ENCODE results near the gene DYRK4. TPM values are rescaled to one million over a fixed set of nuclear protein-coding genes. Genes with fewer than 3 reads are reported as not detected.

DYRK4 gene
- total RNA-seq, 1 donor from 2014 or later: 20.5 TPM

DNA sequence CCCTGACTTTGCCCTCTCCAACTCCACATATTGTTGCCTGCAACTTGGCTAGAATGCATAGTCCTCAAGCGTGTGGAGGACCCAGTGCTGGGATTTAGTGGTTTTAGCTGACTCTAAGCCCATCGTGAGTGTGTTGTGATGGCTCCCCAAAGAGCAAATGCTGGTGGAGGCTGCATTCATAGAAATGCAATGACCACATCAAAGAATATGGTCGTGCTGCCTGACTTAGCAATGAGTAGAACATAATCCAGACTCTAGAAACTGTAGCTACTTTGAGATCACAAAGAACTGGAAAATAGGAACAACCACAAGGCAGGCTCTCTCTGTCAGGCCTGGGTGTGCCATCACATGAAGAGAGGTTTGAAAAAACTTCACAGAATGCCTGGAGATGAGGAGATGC is 1.3 kb downstream of the DYRK4 start:
- H3K4me2 ChIP-seq: no peak overlapping the region
- H3K27ac ChIP-seq: no peak overlapping the region
- TF ChIP-seq, protein P1, sequence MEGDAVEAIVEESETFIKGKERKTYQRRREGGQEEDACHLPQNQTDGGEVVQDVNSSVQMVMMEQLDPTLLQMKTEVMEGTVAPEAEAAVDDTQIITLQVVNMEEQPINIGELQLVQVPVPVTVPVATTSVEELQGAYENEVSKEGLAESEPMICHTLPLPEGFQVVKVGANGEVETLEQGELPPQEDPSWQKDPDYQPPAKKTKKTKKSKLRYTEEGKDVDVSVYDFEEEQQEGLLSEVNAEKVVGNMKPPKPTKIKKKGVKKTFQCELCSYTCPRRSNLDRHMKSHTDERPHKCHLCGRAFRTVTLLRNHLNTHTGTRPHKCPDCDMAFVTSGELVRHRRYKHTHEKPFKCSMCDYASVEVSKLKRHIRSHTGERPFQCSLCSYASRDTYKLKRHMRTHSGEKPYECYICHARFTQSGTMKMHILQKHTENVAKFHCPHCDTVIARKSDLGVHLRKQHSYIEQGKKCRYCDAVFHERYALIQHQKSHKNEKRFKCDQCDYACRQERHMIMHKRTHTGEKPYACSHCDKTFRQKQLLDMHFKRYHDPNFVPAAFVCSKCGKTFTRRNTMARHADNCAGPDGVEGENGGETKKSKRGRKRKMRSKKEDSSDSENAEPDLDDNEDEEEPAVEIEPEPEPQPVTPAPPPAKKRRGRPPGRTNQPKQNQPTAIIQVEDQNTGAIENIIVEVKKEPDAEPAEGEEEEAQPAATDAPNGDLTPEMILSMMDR (IDR thresholded peaks at IDR 0.05): no peak
- TF ChIP-seq EZH2phosphoT487 (IDR thresholded peaks at IDR 0.05): no peak
- TF ChIP-seq EZH2 (IDR thresholded peaks at IDR 0.05): no peak
- peaks cover 15% of the 10 kb centered on the region for H3F3A ChIP-seq (ENCODE audit: low read depth)
- no peaks in the 10 kb centered on the region for H3K9me3 ChIP-seq (ENCODE audit: low read depth)
- H2AFZ ChIP-seq (replicated peaks): no peak overlapping the region
- peaks cover 4% of the 10 kb centered on the region for H3K27me3 Mint-ChIP-seq (ENCODE audit: insufficient read depth, low read depth)
- no peak for DNase-seq (ENCODE audit: low spot score)
- no peaks in the 10 kb centered on the region for H3K9me3 Mint-ChIP-seq
- H3K4me3 Mint-ChIP-seq: peak overlapping the region; percentile 15
- H3K4me3 ChIP-seq: no peak overlapping the region
- H3K9ac ChIP-seq: no peak overlapping the region
- H3K4me1 ChIP-seq: peaks cover 15% of the 10 kb centered on the region
- no peaks in the 10 kb centered on the region for H3K36me3 ChIP-seq
- H3K27me3 ChIP-seq: peaks cover 17% of the 10 kb centered on the region
- H3K27ac Mint-ChIP-seq: peak overlapping the region; percentile 70
- H4K20me1 ChIP-seq (ENCODE audit: low read depth): no peaks in the 10 kb centered on the region
- peaks cover 7% of the 10 kb centered on the region for H3K36me3 Mint-ChIP-seq
- H3K4me1 Mint-ChIP-seq: peaks cover 21% of the 10 kb centered on the region
- H3K79me2 ChIP-seq (ENCODE audit: low read depth): no peaks in the 10 kb centered on the region

DNA sequence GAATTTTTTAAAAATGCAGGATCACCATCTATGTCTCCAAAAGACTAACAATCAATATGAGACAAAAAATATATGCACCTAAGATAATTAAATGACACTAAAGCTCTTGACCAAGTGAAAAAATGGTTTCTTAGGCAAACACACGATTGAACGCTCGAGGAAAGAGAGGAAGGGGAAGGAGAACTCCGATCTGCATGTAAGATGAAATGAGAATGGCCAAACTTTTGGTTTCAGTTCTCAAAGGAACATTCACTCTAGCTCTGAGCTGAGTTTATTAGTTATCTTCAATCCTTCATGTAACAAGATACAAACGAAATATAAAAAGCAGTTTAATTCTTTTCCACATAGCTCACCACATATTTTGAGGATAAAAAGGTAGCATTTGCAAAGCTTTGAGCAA is 2.8 kb downstream of the DYRK4 start:
- H4K20me1 ChIP-seq (ENCODE audit: low read depth): no peaks in the 10 kb centered on the region
- Mint-ChIP-seq H3K4me3 (no peak overlapping the region), H3K4me1 (peaks cover 21% of the 10 kb centered on the region), H3K36me3 (peaks cover 7% of the 10 kb centered on the region), H3K27ac (no peak overlapping the region), H3K9me3 (no peaks in the 10 kb centered on the region), H3K27me3 (ENCODE audit: insufficient read depth, low read depth) (peaks cover 6% of the 10 kb centered on the region)
- H3K27me3 ChIP-seq: peaks cover 17% of the 10 kb centered on the region
- H3K27ac ChIP-seq: no peak overlapping the region
- no peak overlapping the region for H3K4me3 ChIP-seq
- no peak for DNase-seq (ENCODE audit: low spot score)
- no peaks in the 10 kb centered on the region for H3K36me3 ChIP-seq
- H3K9ac ChIP-seq: no peak overlapping the region
- no peak overlapping the region for H3K4me2 ChIP-seq
- no peaks in the 10 kb centered on the region for H3K79me2 ChIP-seq (ENCODE audit: low read depth)
- H2AFZ ChIP-seq (replicated peaks): no peak overlapping the region
- H3K4me1 ChIP-seq: peaks cover 15% of the 10 kb centered on the region
- H3F3A ChIP-seq (ENCODE audit: low read depth): peaks cover 15% of the 10 kb centered on the region
- TF ChIP-seq, protein P1 (IDR thresholded peaks at IDR 0.05): no peak
- TF ChIP-seq EZH2 (IDR thresholded peaks at IDR 0.05): no peak
- no peak for TF ChIP-seq EZH2phosphoT487 (IDR thresholded peaks at IDR 0.05)
- no peaks in the 10 kb centered on the region for H3K9me3 ChIP-seq (ENCODE audit: low read depth)

DNA sequence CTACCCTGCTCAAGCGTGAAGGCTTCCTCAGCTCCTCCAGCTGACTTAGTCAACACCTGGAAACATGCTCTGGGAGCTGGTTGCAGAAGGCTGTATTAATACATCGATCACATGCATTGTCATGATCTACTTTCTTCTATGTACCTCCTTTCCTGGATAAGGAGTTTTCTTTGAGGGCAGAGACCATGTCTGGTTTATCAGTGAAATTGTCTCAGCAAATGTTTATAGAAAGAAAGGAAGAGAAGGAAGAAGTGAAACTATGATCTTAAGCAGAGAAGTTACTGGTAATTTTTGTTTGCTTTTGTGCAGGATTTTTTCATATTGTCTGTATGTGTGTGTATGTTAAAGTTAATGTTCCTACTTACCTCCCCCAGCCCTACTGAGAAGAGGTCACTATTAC is 4.5 kb downstream of the DYRK4 start:
- Mint-ChIP-seq H3K4me3 (no peak overlapping the region), H3K27me3 (ENCODE audit: insufficient read depth, low read depth) (peaks cover 6% of the 10 kb centered on the region), H3K36me3 (peaks cover 2% of the 10 kb centered on the region), H3K4me1 (peaks cover 21% of the 10 kb centered on the region), H3K27ac (no peak overlapping the region), H3K9me3 (no peaks in the 10 kb centered on the region)
- Histone ChIP-seq H3K9me3 (ENCODE audit: low read depth) (no peaks in the 10 kb centered on the region), H3K4me2 (no peak overlapping the region), H2AFZ (replicated peaks) (no peak overlapping the region), H3F3A (ENCODE audit: low read depth) (peaks cover 4% of the 10 kb centered on the region), H3K4me1 (peaks cover 15% of the 10 kb centered on the region), H3K36me3 (no peaks in the 10 kb centered on the region), H3K9ac (no peak overlapping the region), H3K79me2 (ENCODE audit: low read depth) (no peaks in the 10 kb centered on the region), H3K27me3 (peaks cover 17% of the 10 kb centered on the region), H3K4me3 (no peak overlapping the region), H3K27ac (no peak overlapping the region), H4K20me1 (ENCODE audit: low read depth) (no peaks in the 10 kb centered on the region)
- TF ChIP-seq EZH2 (IDR thresholded peaks at IDR 0.05) (no peak), EZH2phosphoT487 (IDR thresholded peaks at IDR 0.05) (no peak)
- TF ChIP-seq, protein P1 (IDR thresholded peaks at IDR 0.05): no peak
- no peak for DNase-seq (ENCODE audit: low spot score)

Data from neural progenitor cell (in vitro differentiated cells).